Suprapubic skin (tissue), 4 donors: ENCODE measurements around the gene DENND2A. TPM values are rescaled to one million over a fixed set of nuclear protein-coding genes. Genes with fewer than 3 reads are reported as not detected.
A peak's percentile ranks its signal among the peaks of the same experiment; 100 is the strongest.

Source experiments
- DNase-seq, 2 donors: peaks; one replicate each; pipeline ENCODE4 v3.0.0-alpha.2; 2019; ENCODE audit warnings: low spot score in 2 of 2
- H3K27ac ChIP-seq: fragments of 200-600 bp; sonication (generic); one replicate; pipeline ENCODE4 v1.5.1; 2019
- H3K27me3 ChIP-seq: fragments of 200-600 bp; sonication (generic); one replicate; pipeline ENCODE4 v1.5.1; 2019
- H3K36me3 ChIP-seq: fragments of 200-600 bp; sonication (generic); one replicate; pipeline ENCODE4 v1.5.1; 2019
- H3K4me1 ChIP-seq: fragments of 200-600 bp; sonication (generic); one replicate; pipeline ENCODE4 v1.5.1; 2019
- H3K4me3 ChIP-seq: fragments of 200-600 bp; sonication (generic); one replicate; pipeline ENCODE4 v1.5.1; 2019; ENCODE audit warnings: mild to moderate bottlenecking
- H3K9me3 ChIP-seq: fragments of 200-600 bp; sonication (generic); one replicate; pipeline ENCODE4 v1.5.1; 2019
- CTCF ChIP-seq, 2 donors: fragments of 200-600 bp in 1 of 2; fragments of 450-650 bp in 1 of 2; sonication (generic) in 1 of 2; IDR thresholded peaks; one replicate each; pipeline ENCODE4 v1.5.1; 2016 to 2019; ENCODE audit warnings: antibody characterized with exemption in 2 of 2, mild to moderate bottlenecking in 1 of 2, moderate library complexity in 1 of 2
- EP300 ChIP-seq: sonication (generic); formaldehyde crosslinking; IDR thresholded peaks from one replicate; pipeline ENCODE4 v1.6.1; 2017; ENCODE audit warnings: antibody characterized with exemption
- POLR2A ChIP-seq, 2 donors: fragments of 450-650 bp; IDR thresholded peaks; one replicate each; pipeline ENCODE4 v1.6.1; 2017; ENCODE audit warnings: antibody characterized with exemption in 2 of 2, mild to moderate bottlenecking in 2 of 2, moderate library complexity in 2 of 2
- POLR2AphosphoS5 ChIP-seq, 3 donors: sonication (generic); formaldehyde crosslinking; IDR thresholded peaks; one replicate each; pipeline ENCODE4 v1.6.1; 2017; ENCODE audit warnings: antibody characterized with exemption in 3 of 3
- WGBS: methylation state at CpG from one replicate; pipeline ENCODE4 v1.1.5; 2018; 5-methylcytosine and 5-hydroxymethylcytosine counted together
- total RNA-seq, 4 donors: library from RNA; depleted of rRNA; stranded (reverse); fragments of >200 nt; gene quantifications; one replicate each; pipeline ENCODE4 v1.1.0, GENCODE V29; 2016

Gene DENND2A
- total RNA-seq, 4 donors from 2014 or later, result 0.99 to 5.1 (median 2.2) TPM

GRCh38 chr7:140587243-140587642 lies 53.4 kb downstream of the DENND2A start:
- H3K4me3 ChIP-seq, result no peak overlapping the region
- no peak overlapping the region for H3K27ac ChIP-seq
- 88% methylated on average over 9 of the region's 9 CpGs for WGBS
- DNase-seq, result no peak
- peaks cover 2% of the 10 kb centered on the region for H3K36me3 ChIP-seq
- no peaks in the 10 kb centered on the region for H3K9me3 ChIP-seq
- no peaks in the 10 kb centered on the region for H3K27me3 ChIP-seq
- no peaks in the 10 kb centered on the region for H3K4me1 ChIP-seq
- TF ChIP-seq POLR2AphosphoS5 (IDR thresholded peaks at IDR 0.05) (no peak), EP300 (no peak), CTCF (IDR thresholded peaks at IDR 0.05) (no peak)

- H3K36me3 ChIP-seq, result peaks cover 2% of the 10 kb centered on the region
- no peaks in the 10 kb centered on the region for H3K27me3 ChIP-seq
- 77% methylated on average over 3 of the region's 3 CpGs for WGBS
- TF ChIP-seq EP300, result no peak
- no peak for TF ChIP-seq POLR2AphosphoS5 (IDR thresholded peaks at IDR 0.05)
- no peak for TF ChIP-seq CTCF (IDR thresholded peaks at IDR 0.05)
- TF ChIP-seq POLR2A (IDR thresholded peaks at IDR 0.05), result no peak
- H3K4me1 ChIP-seq, result no peaks in the 10 kb centered on the region
- H3K9me3 ChIP-seq, result no peaks in the 10 kb centered on the region
- DNase-seq, result peak in 1 of 2 donors; percentile 2
- no peak overlapping the region for H3K27ac ChIP-seq
- no peak overlapping the region for H3K4me3 ChIP-seq
Measured at GRCh38 chr7:140586516-140586915, 54.1 kb downstream of the DENND2A start.

GRCh38 chr7:140585333-140585732 lies 55.3 kb downstream of the DENND2A start:
- no peak for TF ChIP-seq POLR2AphosphoS5 (IDR thresholded peaks at IDR 0.05)
- TF ChIP-seq EP300, result no peak
- TF ChIP-seq CTCF (IDR thresholded peaks at IDR 0.05), result no peak
- no peak for TF ChIP-seq POLR2A (IDR thresholded peaks at IDR 0.05)
- 95% methylated on average over 7 of the region's 7 CpGs for WGBS

GRCh38 chr7:140584195-140584851 lies 56.3 kb downstream of the DENND2A start:
- WGBS, result over 99% methylated on average over 4 of the region's 4 CpGs
- Histone ChIP-seq H3K27ac (no peak overlapping the region), H3K4me3 (no peak overlapping the region), H3K9me3 (no peaks in the 10 kb centered on the region), H3K4me1 (no peaks in the 10 kb centered on the region), H3K36me3 (peaks cover 2% of the 10 kb centered on the region), H3K27me3 (no peaks in the 10 kb centered on the region)
- DNase-seq, result peak in 1 of 2 donors; percentile 11
- no peak for TF ChIP-seq POLR2A (IDR thresholded peaks at IDR 0.05)

More at GRCh38 chr7:140585333-140585732, 55.3 kb downstream of the DENND2A start:
- Histone ChIP-seq H3K9me3 (no peaks in the 10 kb centered on the region), H3K27ac (no peak overlapping the region), H3K36me3 (peaks cover 2% of the 10 kb centered on the region), H3K27me3 (no peaks in the 10 kb centered on the region), H3K4me3 (no peak overlapping the region), H3K4me1 (no peaks in the 10 kb centered on the region)
- DNase-seq, result peak in 1 of 2 donors; percentile 6

GRCh38 chr7:140581411-140581810 lies 59.2 kb downstream of the DENND2A start:
- Histone ChIP-seq H3K4me1 (no peaks in the 10 kb centered on the region), H3K9me3 (no peaks in the 10 kb centered on the region), H3K36me3 (no peaks in the 10 kb centered on the region), H3K4me3 (no peak overlapping the region), H3K27ac (no peak overlapping the region), H3K27me3 (no peaks in the 10 kb centered on the region)
- TF ChIP-seq POLR2A (IDR thresholded peaks at IDR 0.05) (no peak), POLR2AphosphoS5 (IDR thresholded peaks at IDR 0.05) (no peak), EP300 (no peak), CTCF (IDR thresholded peaks at IDR 0.05) (no peak)
- DNase-seq, result no peak
- 80% methylated on average over 10 of the region's 10 CpGs for WGBS

- Histone ChIP-seq H3K4me1 (no peaks in the 10 kb centered on the region), H3K36me3 (no peaks in the 10 kb centered on the region), H3K27me3 (no peaks in the 10 kb centered on the region), H3K9me3 (no peaks in the 10 kb centered on the region), H3K27ac (no peak overlapping the region), H3K4me3 (no peak overlapping the region)
- TF ChIP-seq POLR2A (IDR thresholded peaks at IDR 0.05) (no peak), EP300 (no peak), CTCF (IDR thresholded peaks at IDR 0.05) (no peak), POLR2AphosphoS5 (IDR thresholded peaks at IDR 0.05) (no peak)
- WGBS, result 85% methylated on average over 5 of the region's 5 CpGs
- no peak for DNase-seq
Measured at GRCh38 chr7:140577651-140578050, 63.0 kb downstream of the DENND2A start.
